Measurements from ENCODE around the gene PCDHGA8. TPM values are rescaled to one million over a fixed set of nuclear protein-coding genes. Genes with fewer than 3 reads are reported as not detected.

PCDHGA8 gene
- total RNA-seq, 1 donor from 2014 or later: 6.9 TPM

DNA sequence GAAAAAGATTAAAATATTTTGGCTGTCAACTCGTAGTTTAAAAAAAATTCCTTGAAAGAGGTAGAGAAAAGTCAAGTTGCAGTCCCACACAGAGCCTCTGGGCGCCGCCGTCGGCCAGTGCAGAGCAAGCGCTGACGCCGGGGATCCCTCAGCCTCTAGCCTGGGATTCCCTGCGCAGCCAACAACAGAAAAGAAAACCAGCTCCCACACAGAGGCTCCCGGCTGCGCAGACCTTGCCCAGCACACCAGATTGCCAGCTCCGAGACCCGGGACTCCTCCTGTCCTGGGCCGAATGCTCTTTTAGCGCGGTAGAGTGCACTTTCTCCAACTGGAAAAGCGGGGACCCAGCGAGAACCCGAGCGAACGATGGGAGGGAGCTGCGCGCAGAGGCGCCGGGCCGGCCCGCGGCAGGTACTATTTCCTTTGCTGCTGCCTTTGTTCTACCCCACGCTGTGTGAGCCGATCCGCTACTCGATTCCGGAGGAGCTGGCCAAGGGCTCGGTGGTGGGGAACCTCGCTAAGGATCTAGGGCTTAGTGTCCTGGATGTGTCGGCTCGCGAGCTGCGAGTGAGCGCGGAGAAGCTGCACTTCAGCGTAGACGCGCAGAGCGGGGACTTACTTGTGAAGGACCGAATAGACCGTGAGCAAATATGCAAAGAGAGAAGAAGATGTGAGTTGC lies 25.2 kb downstream of the PCDHGA8 start, which contains the start of gene PCDHGB7:
Gene PCDHGB7 (plus strand): TSS at position 184 of the 679 bp plus-strand sequence. CDS start 183 bp downstream, at position 367.

DNA sequence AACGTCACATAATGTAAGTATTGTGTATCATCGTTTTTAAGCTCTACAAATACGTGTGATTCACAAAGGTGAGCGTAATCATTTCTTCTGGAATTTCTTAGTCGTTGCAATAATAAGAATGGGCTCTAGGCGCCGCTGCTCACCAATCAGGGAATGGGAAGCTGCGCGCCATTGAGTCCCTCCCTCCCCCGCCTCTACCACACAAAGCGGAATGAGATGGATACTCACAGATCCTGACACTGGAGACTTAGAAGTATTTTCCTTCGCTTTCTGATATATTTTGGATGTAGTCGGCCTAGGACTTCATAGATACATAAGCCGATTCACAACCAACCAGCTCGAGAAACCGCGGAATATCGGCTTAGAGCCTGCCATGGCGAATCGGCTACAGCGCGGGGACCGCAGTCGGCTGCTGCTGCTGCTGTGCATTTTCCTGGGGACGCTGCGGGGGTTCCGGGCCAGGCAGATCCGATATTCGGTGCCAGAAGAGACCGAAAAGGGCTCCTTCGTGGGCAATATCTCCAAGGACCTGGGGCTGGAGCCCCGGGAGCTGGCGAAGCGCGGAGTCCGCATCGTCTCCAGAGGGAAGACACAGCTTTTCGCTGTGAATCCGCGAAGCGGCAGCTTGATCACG lies 28.5 kb downstream of the PCDHGA8 start, which contains the start of gene PCDHGA11:
Gene PCDHGA11 (plus strand): TSS at position 197 of the 634 bp plus-strand sequence. CDS start 177 bp downstream, at position 374.

DNA sequence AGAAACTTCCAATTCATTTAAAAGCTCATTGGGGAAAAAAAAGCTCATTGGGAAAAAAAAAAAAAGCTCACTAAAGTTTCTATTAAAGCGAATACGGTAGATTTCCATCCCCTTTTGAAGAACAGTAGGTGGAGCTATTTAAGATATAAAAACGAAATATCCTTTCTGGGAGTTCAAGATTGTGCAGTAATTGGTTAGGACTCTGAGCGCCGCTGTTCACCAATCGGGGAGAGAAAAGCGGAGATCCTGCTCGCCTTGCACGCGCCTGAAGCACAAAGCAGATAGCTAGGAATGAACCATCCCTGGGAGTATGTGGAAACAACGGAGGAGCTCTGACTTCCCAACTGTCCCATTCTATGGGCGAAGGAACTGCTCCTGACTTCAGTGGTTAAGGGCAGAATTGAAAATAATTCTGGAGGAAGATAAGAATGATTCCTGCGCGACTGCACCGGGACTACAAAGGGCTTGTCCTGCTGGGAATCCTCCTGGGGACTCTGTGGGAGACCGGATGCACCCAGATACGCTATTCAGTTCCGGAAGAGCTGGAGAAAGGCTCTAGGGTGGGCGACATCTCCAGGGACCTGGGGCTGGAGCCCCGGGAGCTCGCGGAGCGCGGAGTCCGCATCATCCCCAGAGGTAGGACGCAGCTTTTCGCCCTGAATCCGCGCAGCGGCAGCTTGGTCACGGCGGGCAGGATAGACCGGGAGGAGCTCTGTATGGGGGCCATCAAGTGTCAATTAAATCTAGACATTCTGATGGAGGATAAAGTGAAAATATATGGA lies 38.1 kb downstream of the PCDHGA8 start, which contains the start of gene PCDHGA12:
Gene PCDHGA12 (plus strand): TSS at position 176 of the 782 bp plus-strand sequence. CDS start 253 bp downstream, at position 429.

Other genes starting within 250 kb of the PCDHGA8 start
- 4.2 TPM for gene PCDHB6, start 242.6 kb upstream of the PCDHGA8 start, total RNA-seq
- 8.5 TPM for gene PCDHB7, start 220.0 kb upstream of the PCDHGA8 start, total RNA-seq
- gene PCDHB8, start 214.8 kb upstream of the PCDHGA8 start, total RNA-seq: 8.1 TPM
- 5.8 TPM for gene PCDHB16, start 210.2 kb upstream of the PCDHGA8 start, total RNA-seq
- 9.2 TPM for gene PCDHB9, start 205.5 kb upstream of the PCDHGA8 start, total RNA-seq
- 22.4 TPM for gene PCDHB10, start 200.3 kb upstream of the PCDHGA8 start, total RNA-seq
- gene PCDHB11, start 193.0 kb upstream of the PCDHGA8 start, total RNA-seq: 14.8 TPM
- 15.5 TPM for gene PCDHB12, start 183.9 kb upstream of the PCDHGA8 start, total RNA-seq
- gene PCDHB13, start 178.7 kb upstream of the PCDHGA8 start, total RNA-seq: 10.8 TPM
- 12.7 TPM for gene PCDHB14, start 169.3 kb upstream of the PCDHGA8 start, total RNA-seq
- 22.6 TPM for gene PCDHB15, start 147.2 kb upstream of the PCDHGA8 start, total RNA-seq
- 0.23 TPM for gene SLC25A2, start 88.6 kb upstream of the PCDHGA8 start, total RNA-seq
- 103 TPM for gene TAF7, start 71.8 kb upstream of the PCDHGA8 start, total RNA-seq
- gene PCDHGA1, start 62.1 kb upstream of the PCDHGA8 start, total RNA-seq: 4.2 TPM
- gene PCDHGA2, start 53.9 kb upstream of the PCDHGA8 start, total RNA-seq: 8.5 TPM
- 7.2 TPM for gene PCDHGA3, start 48.8 kb upstream of the PCDHGA8 start, total RNA-seq
- 10.4 TPM for gene PCDHGB1, start 42.5 kb upstream of the PCDHGA8 start, total RNA-seq
- 12.5 TPM for gene PCDHGA4, start 37.6 kb upstream of the PCDHGA8 start, total RNA-seq
- gene PCDHGB2, start 32.6 kb upstream of the PCDHGA8 start, total RNA-seq: 7.6 TPM
- gene PCDHGA5, start 28.5 kb upstream of the PCDHGA8 start, total RNA-seq: 7.2 TPM
- gene PCDHGB3, start 22.4 kb upstream of the PCDHGA8 start, total RNA-seq: 9.2 TPM
- gene PCDHGA6, start 18.7 kb upstream of the PCDHGA8 start, total RNA-seq: 11.3 TPM
- 7.6 TPM for gene PCDHGA7, start 9.9 kb upstream of the PCDHGA8 start, total RNA-seq
- gene PCDHGB4, start 4.9 kb upstream of the PCDHGA8 start, total RNA-seq: 14.8 TPM
- 24.0 TPM for gene PCDHGB5, start 5.3 kb downstream of the PCDHGA8 start, total RNA-seq
- gene PCDHGA9, start 10.1 kb downstream of the PCDHGA8 start, total RNA-seq: 14.3 TPM
- gene PCDHGB6, start 15.4 kb downstream of the PCDHGA8 start, total RNA-seq: 17.8 TPM
- 15.2 TPM for gene PCDHGA10, start 20.4 kb downstream of the PCDHGA8 start, total RNA-seq
- 18.2 TPM for gene PCDHGB7, start 25.0 kb downstream of the PCDHGA8 start, total RNA-seq
- 18.9 TPM for gene PCDHGA11, start 28.4 kb downstream of the PCDHGA8 start, total RNA-seq
- gene PCDHGA12, start 37.9 kb downstream of the PCDHGA8 start, total RNA-seq: 7.4 TPM
- 69.0 TPM for gene PCDHGC3, start 83.3 kb downstream of the PCDHGA8 start, total RNA-seq
- 91.6 TPM for gene PCDHGC4, start 92.4 kb downstream of the PCDHGA8 start, total RNA-seq
- gene PCDHGC5, start 96.4 kb downstream of the PCDHGA8 start, total RNA-seq: 9.5 TPM
- 26.1 TPM for gene DIAPH1, start 226.4 kb downstream of the PCDHGA8 start, total RNA-seq
- 54.9 TPM for gene HDAC3, start 244.2 kb downstream of the PCDHGA8 start, total RNA-seq
- 18.9 TPM for gene RELL2, start 244.4 kb downstream of the PCDHGA8 start, total RNA-seq